Uterus (tissue), 2 donors: ENCODE data around the gene PLEKHG2.

Experiments
- CTCF ChIP-seq, 4 experiments: fragments of 200-600 bp in 2 of 4; fragments of 450-650 bp in 2 of 4; sonication (generic) in 2 of 4; IDR thresholded peaks; one replicate each; pipeline ENCODE4 v1.5.1; 2016 to 2019; ENCODE audit warnings: antibody characterized with exemption in 4 of 4, mild to moderate bottlenecking in 2 of 4, moderate library complexity in 1 of 4
- POLR2A ChIP-seq, 2 donors: fragments of 450-650 bp; IDR thresholded peaks; one replicate each; pipeline ENCODE4 v1.6.1; 2016; ENCODE audit warnings: antibody characterized with exemption in 2 of 2, mild to moderate bottlenecking in 1 of 2, moderate library complexity in 1 of 2

GRCh38 chr19:39432677-39433025, 20.2 kb downstream of the PLEKHG2 start:
- no peak for TF ChIP-seq CTCF (IDR thresholded peaks at IDR 0.05)
- no peak for TF ChIP-seq POLR2A (IDR thresholded peaks at IDR 0.05)
